Stimulated activated CD8-positive, alpha-beta memory T cell treated with anti-CD3 and anti-CD28 coated beads, Interleukin-7, amount 100 ng/mL, for 4 hours (primary cell): Measurements from ENCODE around the gene TP73.

ENCODE experiments used
- DNase-seq, 2 donors: peaks; one replicate each; pipeline ENCODE4 v3.0.0-alpha.2; 2020; ENCODE audit warnings: low read depth in 2 of 2

The TP73 gene

DNA sequence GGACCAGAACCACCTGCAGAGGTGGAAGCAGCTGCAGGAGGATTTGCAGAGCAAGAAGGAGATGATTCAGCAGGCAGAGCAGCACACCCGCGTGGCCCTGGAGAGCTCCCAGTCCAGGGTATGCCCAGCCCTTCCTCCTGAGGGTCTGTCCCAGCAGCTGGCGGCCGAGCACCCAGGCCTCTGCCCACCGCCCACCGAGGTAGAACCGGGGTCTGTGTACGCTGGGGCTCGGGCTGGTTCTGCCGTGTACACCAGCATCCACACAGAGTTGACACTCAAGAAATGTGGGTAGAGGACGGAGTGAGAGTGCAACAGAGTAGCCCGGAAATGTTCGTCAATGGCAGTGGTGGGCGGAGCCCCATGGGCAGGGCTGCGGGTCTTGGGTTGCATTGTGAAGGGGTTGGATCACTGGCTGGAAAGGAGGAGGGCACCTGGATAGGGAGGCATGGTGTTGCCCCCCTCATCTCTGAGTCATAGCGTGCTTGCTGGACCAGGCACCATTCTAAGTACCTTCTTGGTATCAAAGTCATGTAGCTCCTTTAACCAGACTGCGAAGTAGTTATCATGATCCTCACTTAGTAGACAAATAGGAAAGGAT is 115.1 kb downstream of the TP73 start:
- DNase-seq = no peak

DNA sequence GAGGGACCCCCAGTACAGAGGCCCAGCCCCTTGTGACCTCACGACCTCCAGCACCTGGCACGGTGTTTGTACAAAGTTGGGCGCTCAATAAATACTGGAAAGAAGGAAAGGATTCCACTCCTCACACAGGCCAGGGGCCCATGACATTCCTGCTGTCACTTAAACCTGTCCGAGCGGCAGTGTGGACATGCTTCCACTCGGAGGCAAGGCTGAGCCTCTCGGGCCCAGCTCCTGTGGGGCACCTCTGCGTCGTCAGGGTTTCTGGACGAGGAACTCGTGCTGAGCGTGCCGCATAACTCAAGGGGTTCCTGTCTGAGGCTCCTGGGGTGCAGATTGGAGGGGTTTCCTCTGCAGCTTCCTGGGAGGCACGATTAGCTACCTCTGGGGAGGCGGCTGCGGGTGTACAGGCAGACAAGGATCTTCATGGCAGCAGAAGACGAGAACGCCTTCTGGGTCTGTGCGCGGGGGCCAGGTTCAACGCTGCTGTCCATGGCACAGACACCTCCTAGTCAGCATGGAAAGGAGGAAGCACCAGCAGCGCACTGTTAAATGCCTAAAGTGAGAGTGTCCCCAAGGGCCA is 116.6 kb downstream of the TP73 start:
- no peak for DNase-seq

DNA sequence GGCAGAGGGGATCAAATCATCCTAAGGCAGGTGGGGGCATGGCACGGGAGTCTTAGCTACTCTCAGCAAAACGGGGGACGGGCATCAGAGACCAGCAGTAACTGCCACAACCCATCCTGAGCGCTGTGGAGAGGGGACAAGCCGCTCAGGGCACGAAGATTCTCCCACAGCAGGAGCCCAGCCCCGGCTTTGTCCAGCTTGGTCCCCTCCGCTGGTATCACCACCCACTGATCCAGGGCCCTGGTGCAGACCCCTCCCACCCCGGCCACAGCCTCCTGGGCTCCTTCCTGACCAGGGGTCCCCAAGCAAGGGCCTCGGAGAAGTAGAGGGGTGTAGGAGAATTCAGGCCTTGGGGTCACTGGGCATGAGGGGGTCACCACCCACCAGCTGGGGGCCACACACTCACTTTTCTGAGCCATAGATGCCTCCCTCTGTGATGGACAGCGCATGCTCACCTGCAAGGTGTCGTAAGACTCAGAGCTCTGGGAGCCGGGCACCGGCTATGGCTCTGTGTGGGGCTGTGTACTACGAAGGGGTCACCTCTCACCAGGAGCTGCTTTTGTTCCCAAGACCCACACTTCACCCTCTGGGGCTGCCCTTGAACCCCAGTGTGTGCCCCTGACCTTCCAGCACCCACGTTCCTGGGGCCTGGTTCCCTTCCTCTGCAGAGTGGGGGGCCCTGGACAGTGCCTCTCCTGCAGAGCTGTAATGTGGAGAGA is 117.9 kb downstream of the TP73 start:
- no peak for DNase-seq

DNA sequence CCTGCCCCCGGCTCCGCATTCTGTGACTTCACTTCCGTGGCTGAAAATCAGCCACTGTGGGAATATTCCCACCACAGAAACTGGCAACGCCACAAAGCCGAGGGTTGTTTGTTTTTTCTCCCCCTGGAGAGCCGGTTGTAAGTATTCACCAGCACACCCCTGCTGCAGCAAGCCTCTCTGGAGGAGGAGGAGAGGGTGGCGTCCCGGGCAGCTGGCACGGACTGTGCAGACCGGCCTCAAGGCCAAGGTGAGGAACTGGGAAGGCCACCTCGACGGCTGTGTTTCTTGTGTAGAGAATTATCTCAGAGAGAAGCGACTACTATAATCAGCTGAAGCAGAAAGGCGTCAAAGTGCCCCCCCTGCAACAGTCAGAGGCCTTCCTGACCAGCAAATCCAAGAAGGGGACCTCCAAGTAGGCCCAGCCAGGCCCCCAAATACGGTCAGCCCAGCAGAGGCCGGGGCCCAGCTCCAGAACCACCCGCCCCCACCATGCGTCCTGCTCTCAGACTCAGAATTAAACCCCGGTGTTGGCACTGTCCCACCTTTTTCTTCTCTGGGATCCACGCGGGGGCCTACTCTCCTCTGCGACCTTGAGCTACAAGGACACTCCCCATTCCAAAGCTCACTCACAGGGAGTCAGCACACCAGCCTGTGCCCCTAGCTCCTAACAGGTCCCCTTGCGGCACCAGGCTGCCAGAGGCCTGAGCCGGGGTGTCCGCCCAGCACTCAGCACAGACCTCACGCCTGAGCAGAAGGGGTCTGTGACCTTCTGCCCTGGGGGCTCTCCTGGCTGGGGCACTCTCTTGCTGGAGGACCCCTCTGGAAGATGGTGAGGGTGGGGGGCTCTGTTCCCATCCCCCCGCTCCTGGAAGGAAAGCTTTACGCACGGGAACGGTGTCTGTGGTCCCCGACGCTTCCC is 119.1 kb downstream of the TP73 start:
- no peak for DNase-seq

DNA sequence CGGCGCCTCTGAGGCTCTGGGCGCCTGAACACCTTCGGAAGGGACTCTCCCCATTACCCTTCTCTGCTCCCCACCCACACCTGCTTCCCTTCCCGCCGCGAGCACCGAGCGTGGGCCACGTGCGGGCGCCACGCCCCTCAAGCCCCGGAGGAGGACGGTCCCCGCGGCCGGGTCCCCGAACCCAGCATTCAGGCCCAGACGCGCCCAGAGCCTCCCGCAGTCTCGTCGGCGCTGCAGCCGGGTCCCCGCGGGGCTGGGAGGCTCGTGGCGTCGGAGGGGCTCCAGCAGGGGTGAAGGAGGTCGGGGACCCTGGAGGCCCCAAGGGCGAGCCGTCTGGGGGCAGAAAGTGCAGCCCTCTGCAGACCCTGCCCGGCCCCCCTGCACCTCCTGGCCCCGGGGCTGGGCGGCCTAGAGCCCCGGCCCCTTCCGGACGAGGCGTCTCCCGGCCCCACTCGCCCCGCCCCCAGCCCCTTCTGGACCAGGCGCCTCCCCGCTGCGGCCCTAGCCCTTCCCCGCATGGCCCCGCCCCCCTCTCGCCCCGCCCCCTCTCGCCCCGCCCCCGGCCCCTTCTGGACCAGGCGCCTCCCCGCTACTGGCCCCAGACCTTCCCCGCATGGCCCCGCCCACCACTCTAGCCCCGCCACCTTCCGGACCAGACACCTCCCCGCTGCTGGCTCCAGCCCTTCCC is 119.9 kb downstream of the TP73 start:
- DNase-seq = peak; percentile 69 to 80

DNA sequence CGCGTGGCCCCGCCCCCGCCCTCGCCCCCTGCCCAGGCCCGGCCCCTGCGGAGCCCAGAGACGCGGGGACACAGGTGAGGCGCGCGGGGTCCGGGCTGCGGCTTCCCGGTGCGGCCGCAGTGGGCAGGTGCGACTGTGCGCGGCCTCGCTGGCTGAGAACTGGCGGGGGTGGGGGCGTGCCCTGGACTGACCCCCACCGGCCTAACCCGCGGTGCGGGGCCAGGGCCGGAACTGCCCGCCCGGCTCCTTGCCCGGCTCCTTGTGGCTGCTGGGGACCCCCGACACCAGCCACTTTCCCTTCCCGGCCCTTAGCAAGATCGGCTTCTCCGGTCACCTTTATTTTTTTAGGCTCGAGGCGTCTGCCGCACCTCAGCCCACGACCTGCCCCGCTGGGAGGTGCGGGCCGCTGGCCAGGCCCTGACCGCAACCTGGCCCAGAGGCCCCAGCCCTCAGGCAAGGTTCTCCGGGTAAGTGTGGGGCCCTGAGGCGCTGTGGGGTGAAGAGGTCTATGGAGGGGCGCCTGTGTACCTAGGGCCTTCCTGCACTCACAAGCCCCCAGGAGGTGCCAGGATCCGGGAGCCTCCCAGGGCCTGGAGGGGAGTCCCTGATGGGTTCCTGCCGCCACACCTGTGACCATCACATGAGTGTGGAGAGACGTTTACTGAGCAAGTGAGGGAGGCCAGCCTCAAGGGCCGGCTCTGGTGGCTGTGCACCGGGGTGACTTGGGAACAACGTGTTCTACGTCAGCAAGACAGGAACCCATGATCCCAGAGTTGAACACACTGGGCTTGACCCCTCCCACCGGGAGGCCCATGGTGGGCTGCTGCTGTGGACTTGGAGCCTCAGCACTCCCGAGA is 120.6 kb downstream of the TP73 start, which contains the start of gene SMIM1:
Gene SMIM1 (plus strand): TSS at position 35 of the 857 bp plus-strand sequence. CDS start 2,625 bp downstream, outside the sequence.
- no peak for DNase-seq

DNA sequence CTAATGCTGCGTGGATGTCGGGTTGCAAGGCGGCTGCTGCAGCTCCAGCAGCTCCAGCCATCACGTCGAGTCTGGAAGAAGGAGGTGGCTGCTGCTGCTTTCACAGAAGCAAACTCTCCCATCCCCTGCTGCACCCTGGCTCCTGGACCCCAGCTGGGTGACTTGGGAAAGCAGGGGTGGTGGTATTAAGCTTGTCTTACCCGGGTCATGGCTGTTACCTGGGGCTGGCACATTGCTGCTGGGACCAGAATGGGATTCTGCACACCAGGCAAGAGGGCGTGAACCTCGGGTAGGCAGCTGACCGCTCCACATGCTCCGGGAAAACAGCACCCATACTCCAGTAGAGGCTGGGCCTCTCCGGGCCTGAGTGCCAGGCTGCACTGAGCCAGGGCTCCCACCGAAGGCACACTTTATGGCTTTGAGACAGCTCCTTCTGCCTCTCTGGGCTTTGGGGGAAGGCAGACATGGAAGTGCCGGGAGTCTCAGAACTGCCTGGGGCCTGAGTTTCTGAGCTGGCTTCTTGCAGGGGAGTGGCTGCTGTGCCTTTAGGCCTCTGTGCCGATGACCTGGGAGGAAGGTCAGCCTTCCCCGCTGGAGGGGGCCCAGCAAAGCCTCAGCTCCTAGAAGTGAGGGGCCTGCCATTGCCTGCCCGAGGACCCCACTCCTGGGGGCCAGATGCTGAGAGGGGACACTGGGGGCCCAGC is 121.4 kb downstream of the TP73 start:
- DNase-seq = no peak

DNA sequence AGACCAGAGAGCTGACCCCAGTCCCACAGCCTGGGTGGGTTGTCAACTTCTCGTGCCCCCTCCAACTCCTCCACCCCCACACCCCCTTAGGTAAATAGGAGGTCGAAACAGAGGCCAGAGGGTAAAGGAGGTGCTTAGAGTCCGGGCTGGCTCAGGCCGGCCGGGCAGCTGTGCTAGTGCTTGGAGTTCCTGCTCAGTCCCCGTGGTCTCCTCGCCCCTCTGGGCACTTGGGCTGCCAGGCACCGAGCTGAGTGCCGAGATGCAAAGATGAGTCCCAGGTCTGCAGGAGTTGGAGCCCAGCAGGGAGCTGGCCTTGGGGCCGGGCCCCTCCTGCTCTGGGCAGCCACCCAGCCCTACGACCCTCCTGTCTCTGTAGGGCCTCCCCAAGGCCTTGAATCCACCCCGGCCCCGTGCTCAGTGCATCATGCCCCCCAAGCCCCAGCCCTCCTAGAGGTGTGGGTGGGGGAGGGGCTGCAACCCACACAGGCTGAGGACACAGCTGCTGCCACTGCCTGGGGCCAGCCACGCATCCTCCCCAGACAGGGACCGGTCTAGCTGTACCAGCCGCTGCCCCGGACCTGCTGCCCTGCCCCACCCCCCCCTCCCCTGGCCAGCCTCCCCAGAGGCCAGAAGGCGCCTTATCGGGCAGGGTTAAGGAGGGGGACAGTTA is 122.1 kb downstream of the TP73 start:
- no peak for DNase-seq

DNA sequence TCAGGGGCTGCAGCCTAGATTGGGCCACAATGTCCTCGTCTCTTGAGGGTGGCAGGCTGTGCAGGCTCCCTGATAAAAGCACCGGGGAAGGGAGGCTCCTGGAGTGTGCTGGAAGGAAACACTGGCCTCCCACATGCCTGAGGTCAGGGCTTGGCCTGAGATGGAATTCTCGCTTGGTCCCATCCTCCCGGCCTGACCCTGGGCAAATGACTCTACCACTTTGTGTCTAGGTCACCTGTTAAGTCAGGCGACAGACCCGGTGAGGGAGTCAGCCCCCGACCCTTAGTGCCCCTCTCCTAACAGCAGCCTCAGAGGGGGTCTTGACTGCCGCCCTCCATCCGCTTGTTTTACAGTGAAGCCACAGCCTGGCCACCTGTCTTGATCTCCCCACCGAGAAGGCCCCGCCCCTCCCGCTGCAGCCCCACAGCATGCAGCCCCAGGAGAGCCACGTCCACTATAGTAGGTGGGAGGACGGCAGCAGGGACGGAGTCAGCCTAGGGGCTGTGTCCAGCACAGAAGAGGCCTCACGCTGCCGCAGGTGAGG is 122.7 kb downstream of the TP73 start:
- DNase-seq = no peak

DNA sequence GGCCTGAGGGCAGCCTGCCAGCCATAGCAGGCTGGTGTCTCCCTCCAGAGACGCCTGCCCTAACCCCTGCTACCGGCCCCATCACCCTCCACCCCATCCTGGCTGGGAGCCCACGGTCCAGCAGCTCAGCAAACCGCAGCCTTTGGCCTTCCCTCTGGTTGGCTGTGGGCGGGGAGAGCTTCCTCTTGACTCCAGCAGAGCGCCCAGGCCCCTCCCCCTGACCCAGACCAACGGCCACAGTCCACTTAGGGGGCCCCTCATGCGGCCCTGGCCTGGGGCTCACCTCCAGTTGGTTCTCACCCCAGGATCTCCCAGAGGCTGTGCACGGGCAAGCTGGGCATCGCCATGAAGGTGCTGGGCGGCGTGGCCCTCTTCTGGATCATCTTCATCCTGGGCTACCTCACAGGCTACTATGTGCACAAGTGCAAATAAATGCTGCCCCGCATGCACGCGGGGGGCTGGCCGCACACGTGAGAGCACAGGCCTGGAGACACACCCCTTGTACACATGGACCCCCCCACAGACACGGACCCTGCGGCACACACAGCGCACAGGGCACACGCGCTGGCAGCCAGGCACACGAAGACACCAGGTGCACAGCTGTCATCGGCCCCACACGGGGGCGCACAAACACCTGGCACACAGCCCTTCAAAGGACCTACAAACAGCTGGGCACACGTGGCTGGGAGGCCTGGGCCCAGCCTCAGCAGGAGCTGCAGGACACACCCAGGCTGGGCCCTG is 123.3 kb downstream of the TP73 start:
- DNase-seq = no peak

DNA sequence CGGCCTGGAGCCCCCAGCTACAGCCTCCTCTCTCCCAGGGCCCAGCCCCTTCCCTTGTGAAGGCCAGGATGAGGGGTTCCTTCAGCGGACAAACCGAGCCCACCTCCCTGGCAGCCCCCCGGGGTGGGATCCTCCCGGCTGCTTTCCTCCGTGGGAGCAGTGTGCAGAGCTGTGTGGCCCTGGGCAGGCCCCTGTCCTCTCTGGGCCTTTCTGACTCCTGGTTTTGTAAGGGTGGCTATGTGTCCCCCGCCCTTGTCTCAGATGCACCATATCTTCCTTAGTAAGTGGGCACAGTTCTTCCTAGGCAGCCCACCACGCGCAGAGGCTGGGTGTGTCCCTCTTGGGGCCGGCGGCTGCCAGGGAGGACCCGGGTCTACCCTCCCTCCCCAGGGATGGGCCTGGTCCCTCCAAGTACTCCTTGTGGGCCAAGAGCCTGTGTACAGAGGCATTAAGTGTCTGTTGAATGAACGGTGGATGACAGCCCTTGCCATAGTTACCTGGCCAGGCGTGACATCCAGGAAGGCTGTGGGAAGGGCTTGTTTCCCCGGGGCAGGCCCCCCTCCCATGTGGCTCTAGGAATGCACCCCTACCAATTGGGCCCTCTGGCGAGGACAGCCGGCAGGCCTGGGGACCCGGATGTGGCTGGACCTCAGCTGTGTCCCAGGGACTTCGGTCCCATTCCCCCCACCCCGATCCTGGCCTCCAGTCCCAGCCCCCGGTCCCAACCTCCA is 124.1 kb downstream of the TP73 start:
- DNase-seq = no peak

DNA sequence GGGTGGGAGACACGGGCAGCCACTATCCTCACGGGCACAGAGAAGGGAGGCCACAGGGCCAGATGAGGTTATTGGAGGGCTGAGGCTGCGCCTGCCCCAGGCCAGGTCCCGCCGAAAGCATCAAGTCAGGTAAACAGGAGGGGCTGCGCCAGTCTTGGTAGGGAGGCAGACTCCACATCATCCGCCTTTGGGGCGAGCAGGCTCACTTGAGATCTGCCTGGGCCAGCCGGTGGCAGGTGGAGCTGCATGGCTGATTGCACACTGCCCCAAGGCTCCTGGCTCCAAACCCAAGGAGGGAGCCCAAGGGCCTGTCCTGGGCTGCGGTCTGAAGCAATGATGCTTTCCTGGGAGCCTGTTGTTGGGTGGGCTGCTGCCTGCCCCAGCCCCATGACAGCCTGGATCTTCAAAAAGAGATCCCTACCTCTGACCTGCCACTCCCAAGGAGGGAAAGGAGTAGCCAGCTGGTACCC is 124.8 kb downstream of the TP73 start:
- DNase-seq = no peak

DNA sequence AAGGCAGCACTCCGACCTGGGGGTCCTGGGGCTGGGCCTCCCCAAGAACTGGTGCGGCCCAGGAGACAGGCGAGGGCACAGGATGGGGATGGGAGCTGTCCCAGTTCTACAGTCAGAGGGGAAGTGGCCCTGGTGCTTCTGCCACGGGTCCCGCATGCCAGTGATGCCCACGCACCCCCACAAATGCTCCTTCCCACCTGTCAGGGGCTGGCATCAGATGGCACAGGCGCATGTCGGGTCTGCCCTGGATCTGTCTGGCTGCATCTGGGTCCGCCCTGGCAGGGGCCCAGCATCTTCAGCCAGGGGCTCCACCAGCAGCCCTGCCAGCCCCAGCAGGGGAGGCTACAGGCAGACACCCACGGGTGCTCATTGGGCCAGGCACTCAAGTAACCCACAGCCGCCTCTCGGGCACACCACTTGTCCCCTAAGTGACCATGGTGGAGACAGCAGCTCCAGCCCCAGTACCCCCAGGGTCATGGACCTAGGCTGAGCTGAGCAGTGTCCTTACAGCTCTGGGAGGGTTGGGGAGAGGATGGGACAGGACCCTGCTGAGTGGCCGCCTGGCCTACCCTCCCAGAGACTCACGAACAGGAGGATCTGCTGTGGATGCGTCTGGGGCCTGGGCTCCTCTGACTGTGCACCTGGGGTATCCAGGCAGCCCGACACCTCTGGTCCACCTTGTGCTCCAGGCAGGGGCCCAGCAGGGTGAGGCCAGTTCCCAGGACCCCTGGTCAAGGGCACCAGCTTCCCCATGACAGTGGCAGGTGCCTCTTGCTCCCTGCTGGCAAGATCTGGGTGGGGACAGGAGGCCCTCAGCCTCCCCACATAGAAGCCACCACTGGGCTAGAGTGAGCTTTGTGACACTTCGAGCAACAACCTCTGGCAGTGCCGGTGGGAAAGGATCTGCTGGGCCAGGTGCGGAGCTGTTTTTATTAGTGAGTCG is 125.6 kb downstream of the TP73 start:
- DNase-seq = no peak

DNA sequence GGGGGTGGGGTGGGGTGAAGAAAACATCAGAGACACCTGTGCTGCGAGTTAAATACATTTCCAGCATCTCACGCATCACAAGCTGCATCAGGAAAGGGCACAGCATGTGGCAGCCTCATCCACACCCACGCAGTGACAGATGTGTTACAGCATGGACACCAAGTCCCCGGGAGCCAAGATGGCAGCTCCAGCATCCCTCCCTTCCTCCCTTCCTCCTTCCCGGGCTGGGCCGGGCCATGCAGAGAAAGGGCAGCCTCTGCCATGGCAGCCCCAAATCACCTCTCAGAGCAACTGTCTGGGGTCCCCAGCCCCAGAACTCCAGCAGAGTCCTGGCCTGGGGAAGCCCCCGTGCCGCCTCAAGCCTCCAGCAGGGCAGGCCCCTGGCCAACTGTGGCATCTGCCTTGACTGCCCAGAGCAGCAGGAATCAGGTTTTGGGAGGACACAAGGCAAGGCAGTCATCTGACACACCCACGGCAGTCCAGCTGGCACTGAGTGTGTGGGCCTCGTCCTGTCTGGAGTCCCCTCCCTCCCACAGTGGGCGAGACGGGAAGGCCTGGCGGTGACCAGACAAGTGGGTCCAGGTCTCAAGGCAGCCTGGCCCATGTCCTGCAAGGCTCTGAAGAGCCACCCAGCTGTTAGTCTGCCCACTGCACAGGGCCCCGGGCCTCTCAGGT is 126.4 kb downstream of the TP73 start:
- DNase-seq = no peak

DNA sequence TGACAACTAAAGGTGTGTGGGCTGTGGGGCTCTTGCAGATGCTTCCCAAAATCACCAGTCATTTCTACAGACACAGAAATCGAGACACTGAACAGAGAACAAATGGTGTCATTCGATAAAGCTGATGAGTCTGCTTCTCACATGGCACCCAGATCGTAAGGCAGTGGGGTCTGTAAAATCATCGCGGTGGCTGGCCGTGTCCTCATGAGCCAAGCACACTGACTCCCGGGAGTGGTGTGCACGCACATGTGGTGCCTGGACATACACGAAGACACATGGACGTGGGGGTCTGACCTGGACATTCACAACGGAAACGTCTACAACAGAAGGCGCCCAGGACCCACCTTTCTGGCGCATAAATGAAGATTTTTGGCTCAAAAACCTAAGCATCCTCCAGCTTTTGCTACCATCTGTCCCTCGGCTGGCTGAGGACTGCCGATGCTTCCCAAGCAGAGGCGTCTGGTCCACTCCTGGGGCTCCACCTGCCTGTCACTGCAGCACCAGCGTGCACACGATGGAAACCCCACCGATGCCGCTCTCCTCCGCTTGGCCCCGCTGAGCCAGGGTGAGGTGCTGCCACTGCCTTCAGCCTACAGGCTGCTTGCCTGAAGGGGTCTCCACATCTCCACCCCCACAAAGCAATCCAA is 127.1 kb downstream of the TP73 start:
- DNase-seq = no peak
